Superior temporal gyrus (tissue), 1 donor: Measurements from ENCODE around the gene SEMA5A.

Source experiments
- DNase-seq: peaks from one replicate; pipeline ENCODE4 v3.0.0-alpha.2; 2016; ENCODE audit errors: extremely low spot score

Gene SEMA5A

GRCh38 chr5:9212605-9213004 lies 333.3 kb downstream of the SEMA5A start:
- no peak for DNase-seq

GRCh38 chr5:9209846-9210492 lies 335.9 kb downstream of the SEMA5A start:
- no peak for DNase-seq

GRCh38 chr5:9207817-9208418 lies 338.0 kb downstream of the SEMA5A start:
- peak; percentile 91 for DNase-seq

GRCh38 chr5:9202636-9203035 lies 343.2 kb downstream of the SEMA5A start:
- DNase-seq, result no peak

GRCh38 chr5:9201761-9202160 lies 344.1 kb downstream of the SEMA5A start:
- no peak for DNase-seq

- DNase-seq, result no peak
Measured at GRCh38 chr5:9201011-9201410, 344.9 kb downstream of the SEMA5A start.

GRCh38 chr5:9198394-9198793 lies 347.5 kb downstream of the SEMA5A start:
- no peak for DNase-seq

GRCh38 chr5:9197881-9198260 lies 348.0 kb downstream of the SEMA5A start:
- DNase-seq, result no peak

GRCh38 chr5:9196403-9197227 lies 349.3 kb downstream of the SEMA5A start:
- no peak for DNase-seq

- no peak for DNase-seq
Measured at GRCh38 chr5:9194509-9194908, 351.4 kb downstream of the SEMA5A start.

GRCh38 chr5:9192266-9192665 lies 353.6 kb downstream of the SEMA5A start:
- peak; percentile 69 for DNase-seq

GRCh38 chr5:9189681-9190080 lies 356.2 kb downstream of the SEMA5A start:
- DNase-seq, result no peak

GRCh38 chr5:9188956-9189355 lies 356.9 kb downstream of the SEMA5A start:
- DNase-seq, result no peak

- DNase-seq, result no peak
Measured at GRCh38 chr5:9188131-9188530, 357.7 kb downstream of the SEMA5A start.

- DNase-seq, result no peak
Measured at GRCh38 chr5:9187614-9188013, 358.3 kb downstream of the SEMA5A start.

GRCh38 chr5:9186069-9186468 lies 359.8 kb downstream of the SEMA5A start:
- no peak for DNase-seq

GRCh38 chr5:9183992-9184391 lies 361.9 kb downstream of the SEMA5A start:
- no peak for DNase-seq

GRCh38 chr5:9182899-9183695 lies 362.8 kb downstream of the SEMA5A start:
- DNase-seq, result no peak

- DNase-seq, result no peak
Measured at GRCh38 chr5:9176641-9177040, 369.2 kb downstream of the SEMA5A start.

- no peak for DNase-seq
Measured at GRCh38 chr5:9174446-9174845, 371.4 kb downstream of the SEMA5A start.

- no peak for DNase-seq
Measured at GRCh38 chr5:9173281-9174048, 372.4 kb downstream of the SEMA5A start.
